ENCODE data around the gene TK1. TPM values are rescaled to one million over a fixed set of nuclear protein-coding genes. Genes with fewer than 3 reads are reported as not detected.

Gene TK1
- total and polyA plus RNA-seq, 9 donors, result 0.35 to 4.9 (median 1.4) TPM

- intact Hi-C loops (cut with DNase I), result no loop called here
- TF ChIP-seq POLR2A (IDR thresholded peaks at IDR 0.05) (no peak), EP300 (IDR thresholded peaks at IDR 0.05) (no peak), CTCF (IDR thresholded peaks at IDR 0.05) (no peak)
- no peaks in the 10 kb centered on the region for H3K27me3 ChIP-seq
- DNase-seq, result no peak
- H3K4me1 ChIP-seq (ENCODE audit: insufficient read depth), result peaks cover 3% of the 10 kb centered on the region
- H3K36me3 ChIP-seq, result no peaks in the 10 kb centered on the region
- 58 to 66% (median 62%) methylated on average over 13 of the region's 13 CpGs for WGBS, 3 donors
- H3K4me3 ChIP-seq, result no peak overlapping the region
- no peaks in the 10 kb centered on the region for H3K9me3 ChIP-seq
- H3K27ac ChIP-seq, result no peak overlapping the region
These were observed 43.6 kb upstream of the TK1 start for GRCh38 chr17:78230252-78230962.

- H3K27ac ChIP-seq, result no peak overlapping the region
- 86 to 96% (median 90%) methylated on average over 4 of the region's 4 CpGs for WGBS, 3 donors
- no peak overlapping the region for H3K4me3 ChIP-seq
- H3K4me1 ChIP-seq (ENCODE audit: insufficient read depth), result peaks cover 3% of the 10 kb centered on the region
- DNase-seq, result no peak
- H3K27me3 ChIP-seq, result no peaks in the 10 kb centered on the region
- TF ChIP-seq POLR2A (IDR thresholded peaks at IDR 0.05) (no peak), CTCF (IDR thresholded peaks at IDR 0.05) (no peak), EP300 (IDR thresholded peaks at IDR 0.05) (no peak)
- no peaks in the 10 kb centered on the region for H3K36me3 ChIP-seq
- intact Hi-C loops (cut with DNase I), result no loop called here
- H3K9me3 ChIP-seq, result no peaks in the 10 kb centered on the region
These were observed 41.3 kb upstream of the TK1 start for GRCh38 chr17:78228176-78228575.

- WGBS, 3 donors, result 82 to 85% (median 82%) methylated on average over 10 of the region's 10 CpGs
- no peaks in the 10 kb centered on the region for H3K27me3 ChIP-seq
- no peak for DNase-seq
- TF ChIP-seq POLR2A (IDR thresholded peaks at IDR 0.05) (no peak), EP300 (IDR thresholded peaks at IDR 0.05) (no peak), CTCF (IDR thresholded peaks at IDR 0.05) (no peak)
- no peak overlapping the region for H3K4me3 ChIP-seq
- no peaks in the 10 kb centered on the region for H3K36me3 ChIP-seq
- no peak overlapping the region for H3K27ac ChIP-seq
- no peaks in the 10 kb centered on the region for H3K9me3 ChIP-seq
- H3K4me1 ChIP-seq (ENCODE audit: insufficient read depth), result peaks cover 3% of the 10 kb centered on the region
- intact Hi-C loops (cut with DNase I), result no loop called here
These were observed 40.6 kb upstream of the TK1 start for GRCh38 chr17:78227455-78227916.

- 74 to 83% (median 75%) methylated on average over 20 of the region's 20 CpGs for WGBS, 3 donors
- H3K27ac ChIP-seq, result no peak overlapping the region
- H3K4me3 ChIP-seq, result no peak overlapping the region
- DNase-seq, result no peak
- no peak for TF ChIP-seq EP300 (IDR thresholded peaks at IDR 0.05)
- TF ChIP-seq POLR2A (IDR thresholded peaks at IDR 0.05), result no peak
- no peak for TF ChIP-seq CTCF (IDR thresholded peaks at IDR 0.05)
- no peaks in the 10 kb centered on the region for H3K9me3 ChIP-seq
- H3K4me1 ChIP-seq (ENCODE audit: insufficient read depth), result peaks cover 3% of the 10 kb centered on the region
- intact Hi-C loops (cut with DNase I), result no loop called here
- no peaks in the 10 kb centered on the region for H3K27me3 ChIP-seq
- no peaks in the 10 kb centered on the region for H3K36me3 ChIP-seq
These were observed 40.1 kb upstream of the TK1 start for GRCh38 chr17:78226759-78227454.

Measured in ovary (tissue), 9 donors.